ENCODE measurements around the gene CAMTA2.
"Not testable (repeated sequence)": the region's sequence is repeated elsewhere in the genome, so short reads cannot be mapped to it uniquely, and the experiment has no call there.

Gene CAMTA2

GRCh38 chr17:4986951-4987766 is at the start of gene CAMTA2:
CAMTA2 (minus strand) TSS chr17:4987675; CDS start chr17:4986222, 1,453 bp downstream.
- DNase-seq = peak; percentile 51

- no peak for DNase-seq
Measured at GRCh38 chr17:5035315-5035714, 47.8 kb upstream of the CAMTA2 start, which contains the start of gene SLC52A1. SLC52A1 (minus strand) TSS chr17:5035426; CDS start chr17:5034606, 820 bp downstream.

GRCh38 chr17:5034651-5035050 is 47.2 kb upstream of the CAMTA2 start:
- DNase-seq = no peak

GRCh38 chr17:5034063-5034462 is 46.6 kb upstream of the CAMTA2 start:
- DNase-seq = no peak

- DNase-seq = no peak
Measured at GRCh38 chr17:5033352-5034015, 46.0 kb upstream of the CAMTA2 start.

- no peak for DNase-seq
Measured at GRCh38 chr17:5032865-5033264, 45.4 kb upstream of the CAMTA2 start.

GRCh38 chr17:5031365-5032082 is 44.0 kb upstream of the CAMTA2 start:
- DNase-seq = peak; percentile 50

GRCh38 chr17:5030168-5030567 is 42.7 kb upstream of the CAMTA2 start:
- DNase-seq = not testable (repeated sequence)

GRCh38 chr17:5027916-5028315 is 40.4 kb upstream of the CAMTA2 start:
- DNase-seq = no peak

GRCh38 chr17:5027299-5027698 is 39.8 kb upstream of the CAMTA2 start:
- DNase-seq = no peak

- no peak for DNase-seq
Measured at GRCh38 chr17:5024604-5025003, 37.1 kb upstream of the CAMTA2 start.

GRCh38 chr17:5023588-5024147 is 36.2 kb upstream of the CAMTA2 start:
- DNase-seq = no peak

- DNase-seq = no peak
Measured at GRCh38 chr17:5022171-5022711, 34.8 kb upstream of the CAMTA2 start.

GRCh38 chr17:5020502-5021023 is 33.1 kb upstream of the CAMTA2 start:
- DNase-seq = no peak

- no peak for DNase-seq
Measured at GRCh38 chr17:5019475-5019956, 32.0 kb upstream of the CAMTA2 start.

GRCh38 chr17:5014357-5014756 is 26.9 kb upstream of the CAMTA2 start:
- no peak for DNase-seq

GRCh38 chr17:5011928-5012327 is 24.5 kb upstream of the CAMTA2 start:
- DNase-seq = no peak

GRCh38 chr17:5003214-5003867 is 15.9 kb upstream of the CAMTA2 start:
- no peak for DNase-seq

- no peak for DNase-seq
Measured at GRCh38 chr17:5002121-5002788, 14.8 kb upstream of the CAMTA2 start.

- no peak for DNase-seq
Measured at GRCh38 chr17:5000237-5000639, 12.8 kb upstream of the CAMTA2 start.

- no peak for DNase-seq
Measured at GRCh38 chr17:4999430-5000093, 12.1 kb upstream of the CAMTA2 start.
